WTC11 (cell line): ENCODE data around the gene ANP32E. TPM values are rescaled to one million over a fixed set of nuclear protein-coding genes. Genes with fewer than 3 reads are reported as not detected.

Source experiments
- ATAC-seq: fragments of 200-7000 bp; cut with Tn5 transposase; 2 replicates; pipeline ENCODE4 v1.10.0; 2021; ENCODE audit warnings: mild to moderate bottlenecking, moderate library complexity
- CTCF ChIA-PET: fragments of 300-600 bp; sonication (Branson Sonifier 250); formaldehyde crosslinking; loops from one replicate; lab custom pipeline; 2021; ENCODE audit warnings: antibody characterized with exemption; lab: Charles Lee
- POLR2A ChIA-PET: fragments of 350-600 bp; sonication (Branson Sonifier 250); formaldehyde crosslinking; loops from one replicate; lab custom pipeline; 2021; ENCODE audit warnings: antibody characterized with exemption; lab: Charles Lee
- DNase-seq: peaks from one replicate; pipeline ENCODE4 v3.0.0; 2021; ENCODE audit warnings: low spot score
- H3K27ac Mint-ChIP-seq: 2 replicates; pipeline ENCODE4 v1.8.0; 2021; ENCODE audit warnings: mixed read lengths
- H3K27me3 Mint-ChIP-seq: 2 replicates; pipeline ENCODE4 v1.8.0; 2021; ENCODE audit warnings: low read depth, mild to moderate bottlenecking, moderate library complexity, mixed read lengths
- H3K36me3 Mint-ChIP-seq: 2 replicates; pipeline ENCODE4 v1.8.0; 2021; ENCODE audit warnings: mixed read lengths
- H3K4me1 Mint-ChIP-seq: 2 replicates; pipeline ENCODE4 v1.8.0; 2022; ENCODE audit warnings: mixed read lengths
- H3K4me3 Mint-ChIP-seq: 2 replicates; pipeline ENCODE4 v1.8.0; 2021; ENCODE audit warnings: mild to moderate bottlenecking, moderate library complexity, mixed read lengths
- H3K9me3 Mint-ChIP-seq: 2 replicates; pipeline ENCODE4 v1.8.0; 2021; ENCODE audit warnings: mixed read lengths
- ATF1 ChIP-seq: sonication (generic); formaldehyde crosslinking; IDR thresholded peaks from 2 replicates; pipeline ENCODE4 v1.8.1; 2023; ENCODE audit warnings: mild to moderate bottlenecking, moderate library complexity, missing genetic modification reagents
- CREM ChIP-seq: sonication (generic); formaldehyde crosslinking; IDR thresholded peaks from 2 replicates; pipeline ENCODE4 v1.8.1; 2022; ENCODE audit warnings: mild to moderate bottlenecking, missing genetic modification reagents, moderate library complexity
- FOXJ3 ChIP-seq: sonication (generic); formaldehyde crosslinking; IDR thresholded peaks from 2 replicates; pipeline ENCODE4 v1.9.0; 2021; ENCODE audit warnings: missing genetic modification reagents, mild to moderate bottlenecking, borderline replicate concordance
- GTF2I ChIP-seq: fragments of 250-450 bp; sonication (Bioruptor Pico); conservative IDR thresholded peaks from 2 replicates; pipeline ENCODE4 v1.4.0; 2021; ENCODE audit warnings: mild to moderate bottlenecking
- HMGA2 ChIP-seq: fragments of 250-450 bp; sonication (Bioruptor Pico); IDR thresholded peaks from 2 replicates; pipeline ENCODE4 v1.4.0; 2021; ENCODE audit warnings: mild to moderate bottlenecking, moderate library complexity
- NFE2L1 ChIP-seq: sonication (generic); formaldehyde crosslinking; IDR thresholded peaks from 2 replicates; pipeline ENCODE4 v1.8.1; 2023; ENCODE audit warnings: missing genetic modification reagents
- NFYB ChIP-seq: sonication (generic); formaldehyde crosslinking; conservative IDR thresholded peaks from 2 replicates; pipeline ENCODE4 v1.8.0; 2022; ENCODE audit warnings: low read depth, missing genetic modification reagents
- PRRX2 ChIP-seq: fragments of 250-450 bp; sonication (Bioruptor Pico); IDR thresholded peaks from 2 replicates; pipeline ENCODE4 v1.8.0; 2021; ENCODE audit warnings: mild to moderate bottlenecking
- RELA ChIP-seq: sonication (generic); formaldehyde crosslinking; IDR thresholded peaks from 2 replicates; pipeline ENCODE4 v1.8.1; 2022; ENCODE audit warnings: missing genetic modification reagents, mild to moderate bottlenecking, borderline replicate concordance
- ZNF263 ChIP-seq: sonication (generic); formaldehyde crosslinking; IDR thresholded peaks from 2 replicates; pipeline ENCODE4 v1.8.1; 2022; ENCODE audit warnings: low read depth, mild to moderate bottlenecking, moderate library complexity, missing genetic modification reagents
- ZNF317 ChIP-seq: sonication (generic); formaldehyde crosslinking; IDR thresholded peaks from 2 replicates; pipeline ENCODE4 v1.8.1; 2023; ENCODE audit warnings: low read depth, mild to moderate bottlenecking, moderate library complexity, missing genetic modification reagents, borderline replicate concordance
- ZNF416 ChIP-seq: fragments of 250-450 bp; sonication (Bioruptor Pico); IDR thresholded peaks from 2 replicates; pipeline ENCODE4 v1.9.0; 2021; ENCODE audit warnings: mild to moderate bottlenecking, inconsistent platforms
- total RNA-seq: library from RNA; stranded (reverse); gene quantifications from 3 replicates; pipeline ENCODE4 v1.2.3, GENCODE V29; 2021
- TF ChIP-seq, protein P1 (sequence below): sonication (generic); formaldehyde crosslinking; IDR thresholded peaks from 2 replicates; pipeline ENCODE4 v1.8.1; 2023; ENCODE audit warnings: mild to moderate bottlenecking, missing genetic modification reagents
- TF ChIP-seq, protein P2 (sequence below): fragments of 250-450 bp; sonication (Bioruptor Pico); IDR thresholded peaks from 2 replicates; pipeline ENCODE4 v1.8.0; 2021; ENCODE audit warnings: mild to moderate bottlenecking
- TF ChIP-seq, protein P3 (sequence below): fragments of 250-450 bp; sonication (Bioruptor Pico); IDR thresholded peaks from 2 replicates; pipeline ENCODE4 v1.9.0; 2021; ENCODE audit warnings: mild to moderate bottlenecking
- TF ChIP-seq, protein P4 (sequence below): fragments of 250-450 bp; sonication (Bioruptor Pico); IDR thresholded peaks from 2 replicates; pipeline ENCODE4 v1.9.0; 2021; ENCODE audit warnings: mild to moderate bottlenecking
- TF ChIP-seq, protein P5 (sequence below): fragments of 200-600 bp; IDR thresholded peaks from 2 replicates; pipeline ENCODE4 v1.8.0; 2022; ENCODE audit warnings: antibody characterized with exemption
- TF ChIP-seq, protein P6 (sequence below): sonication (generic); formaldehyde crosslinking; IDR thresholded peaks from 2 replicates; pipeline ENCODE4 v1.8.0; 2022; ENCODE audit warnings: mild to moderate bottlenecking, missing genetic modification reagents
- TF ChIP-seq, protein P7 (sequence below): fragments of 250-450 bp; sonication (Bioruptor Pico); conservative IDR thresholded peaks from 2 replicates; pipeline ENCODE4 v1.9.0; 2021; ENCODE audit warnings: mild to moderate bottlenecking
- TF ChIP-seq, protein P8 (sequence below): sonication (generic); formaldehyde crosslinking; IDR thresholded peaks from 2 replicates; pipeline ENCODE4 v1.8.1; 2022; ENCODE audit warnings: mild to moderate bottlenecking, moderate library complexity, missing genetic modification reagents

The ANP32E gene
- total RNA-seq, 1 experiment from 2014 or later, result 119 TPM

DNA sequence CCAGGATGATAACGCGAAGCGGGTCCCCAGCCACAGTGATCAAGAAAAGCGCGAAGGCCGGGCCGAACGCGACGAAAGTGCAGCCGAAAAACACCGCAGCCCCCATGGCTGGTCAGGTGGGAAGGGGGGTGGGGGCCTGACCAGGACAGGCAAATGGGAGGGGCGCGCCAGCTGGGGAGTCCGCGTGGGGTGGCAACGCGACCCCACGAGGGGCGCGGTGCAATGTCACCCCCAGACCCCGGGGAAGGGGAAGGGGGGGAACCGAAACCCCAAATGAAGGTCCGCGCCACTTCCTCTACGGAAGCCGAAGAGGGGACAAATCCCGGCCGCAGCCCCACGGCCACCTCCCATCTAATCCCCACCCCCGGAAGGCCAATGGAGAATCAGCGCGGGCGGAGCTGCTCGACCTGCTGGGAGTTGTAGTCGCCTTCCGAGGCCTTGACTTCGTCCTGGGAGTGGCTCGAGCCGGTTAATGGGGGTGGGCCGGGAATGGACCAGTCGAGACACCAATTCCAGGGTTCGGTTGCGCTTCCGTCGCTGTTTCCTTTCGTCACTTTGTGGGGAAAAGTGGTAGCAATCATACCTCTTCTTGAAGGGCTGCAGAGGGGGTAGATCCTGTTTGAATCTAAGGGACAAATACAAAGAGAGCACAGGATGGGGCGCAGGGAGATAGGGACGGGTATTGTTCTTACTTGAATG is 32.9 kb upstream of the ANP32E start, which contains the start of gene APH1A (continued):
- TF ChIP-seq FOXJ3 (CRISPR knock-in tag) (no peak), NFYB (CRISPR knock-in tag) (peak; percentile 23; the same call in 1 of the 2 replicates), CREM (peak; percentile 90), ZNF317 (CRISPR knock-in tag) (no peak), ZNF416 (CRISPR knock-in tag) (no peak), PRRX2 (CRISPR knock-in tag) (no peak), ZNF263 (no peak), NFE2L1 (no peak)
- TF ChIP-seq, protein P1, sequence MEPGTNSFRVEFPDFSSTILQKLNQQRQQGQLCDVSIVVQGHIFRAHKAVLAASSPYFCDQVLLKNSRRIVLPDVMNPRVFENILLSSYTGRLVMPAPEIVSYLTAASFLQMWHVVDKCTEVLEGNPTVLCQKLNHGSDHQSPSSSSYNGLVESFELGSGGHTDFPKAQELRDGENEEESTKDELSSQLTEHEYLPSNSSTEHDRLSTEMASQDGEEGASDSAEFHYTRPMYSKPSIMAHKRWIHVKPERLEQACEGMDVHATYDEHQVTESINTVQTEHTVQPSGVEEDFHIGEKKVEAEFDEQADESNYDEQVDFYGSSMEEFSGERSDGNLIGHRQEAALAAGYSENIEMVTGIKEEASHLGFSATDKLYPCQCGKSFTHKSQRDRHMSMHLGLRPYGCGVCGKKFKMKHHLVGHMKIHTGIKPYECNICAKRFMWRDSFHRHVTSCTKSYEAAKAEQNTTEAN (CRISPR knock-in tag), result no peak
- TF ChIP-seq, protein P2, sequence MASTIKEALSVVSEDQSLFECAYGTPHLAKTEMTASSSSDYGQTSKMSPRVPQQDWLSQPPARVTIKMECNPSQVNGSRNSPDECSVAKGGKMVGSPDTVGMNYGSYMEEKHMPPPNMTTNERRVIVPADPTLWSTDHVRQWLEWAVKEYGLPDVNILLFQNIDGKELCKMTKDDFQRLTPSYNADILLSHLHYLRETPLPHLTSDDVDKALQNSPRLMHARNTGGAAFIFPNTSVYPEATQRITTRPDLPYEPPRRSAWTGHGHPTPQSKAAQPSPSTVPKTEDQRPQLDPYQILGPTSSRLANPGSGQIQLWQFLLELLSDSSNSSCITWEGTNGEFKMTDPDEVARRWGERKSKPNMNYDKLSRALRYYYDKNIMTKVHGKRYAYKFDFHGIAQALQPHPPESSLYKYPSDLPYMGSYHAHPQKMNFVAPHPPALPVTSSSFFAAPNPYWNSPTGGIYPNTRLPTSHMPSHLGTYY (CRISPR knock-in tag), result no peak
- TF ChIP-seq, protein P3, sequence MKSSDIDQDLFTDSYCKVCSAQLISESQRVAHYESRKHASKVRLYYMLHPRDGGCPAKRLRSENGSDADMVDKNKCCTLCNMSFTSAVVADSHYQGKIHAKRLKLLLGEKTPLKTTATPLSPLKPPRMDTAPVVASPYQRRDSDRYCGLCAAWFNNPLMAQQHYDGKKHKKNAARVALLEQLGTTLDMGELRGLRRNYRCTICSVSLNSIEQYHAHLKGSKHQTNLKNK (CRISPR knock-in tag), result no peak

DNA sequence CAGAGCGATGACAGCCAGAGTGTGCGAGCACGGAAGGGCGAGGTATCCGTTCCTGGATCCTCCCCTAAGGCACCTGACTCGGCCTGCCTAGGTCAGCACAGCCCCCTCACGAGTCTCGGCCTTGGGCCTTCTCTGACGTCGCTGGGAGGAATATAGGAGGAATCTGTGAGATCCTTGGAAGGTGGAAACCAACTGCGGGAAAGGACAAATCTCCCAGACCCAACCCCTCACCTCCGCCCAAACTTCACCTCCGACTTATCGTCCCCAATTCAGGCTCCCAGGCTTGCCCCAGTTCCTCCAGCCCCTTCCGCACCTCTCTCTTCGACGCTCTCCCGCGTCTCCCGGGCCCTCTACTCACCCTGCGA is 32.4 kb upstream of the ANP32E start:
- DNase-seq, result no peak
- Mint-ChIP-seq H3K27ac (peak overlapping the region; percentile 98), H3K36me3 (peaks cover 35% of the 10 kb centered on the region), H3K4me1 (peaks cover 43% of the 10 kb centered on the region), H3K4me3 (peak overlapping the region; percentile 100), H3K27me3 (no peaks in the 10 kb centered on the region), H3K9me3 (no peaks in the 10 kb centered on the region)
- CTCF ChIA-PET, result interaction anchor here (1.3 to 3.0 kb wide), 3 partner anchors 10 to 13 kb away, joined by 6 to 17 read pairs (median 9); partner anchors contain the start of gene CA14
- ATAC-seq, result no peak
- POLR2A ChIA-PET, result interaction anchor here (1.2 to 1.8 kb wide), 6 partner anchors 8 to 34 kb away, joined by 3 to 21 read pairs (median 4); partner anchors contain the start of genes CA14 and CIART
- no peak for TF ChIP-seq GTF2I (CRISPR knock-in tag)
- TF ChIP-seq, protein P4, sequence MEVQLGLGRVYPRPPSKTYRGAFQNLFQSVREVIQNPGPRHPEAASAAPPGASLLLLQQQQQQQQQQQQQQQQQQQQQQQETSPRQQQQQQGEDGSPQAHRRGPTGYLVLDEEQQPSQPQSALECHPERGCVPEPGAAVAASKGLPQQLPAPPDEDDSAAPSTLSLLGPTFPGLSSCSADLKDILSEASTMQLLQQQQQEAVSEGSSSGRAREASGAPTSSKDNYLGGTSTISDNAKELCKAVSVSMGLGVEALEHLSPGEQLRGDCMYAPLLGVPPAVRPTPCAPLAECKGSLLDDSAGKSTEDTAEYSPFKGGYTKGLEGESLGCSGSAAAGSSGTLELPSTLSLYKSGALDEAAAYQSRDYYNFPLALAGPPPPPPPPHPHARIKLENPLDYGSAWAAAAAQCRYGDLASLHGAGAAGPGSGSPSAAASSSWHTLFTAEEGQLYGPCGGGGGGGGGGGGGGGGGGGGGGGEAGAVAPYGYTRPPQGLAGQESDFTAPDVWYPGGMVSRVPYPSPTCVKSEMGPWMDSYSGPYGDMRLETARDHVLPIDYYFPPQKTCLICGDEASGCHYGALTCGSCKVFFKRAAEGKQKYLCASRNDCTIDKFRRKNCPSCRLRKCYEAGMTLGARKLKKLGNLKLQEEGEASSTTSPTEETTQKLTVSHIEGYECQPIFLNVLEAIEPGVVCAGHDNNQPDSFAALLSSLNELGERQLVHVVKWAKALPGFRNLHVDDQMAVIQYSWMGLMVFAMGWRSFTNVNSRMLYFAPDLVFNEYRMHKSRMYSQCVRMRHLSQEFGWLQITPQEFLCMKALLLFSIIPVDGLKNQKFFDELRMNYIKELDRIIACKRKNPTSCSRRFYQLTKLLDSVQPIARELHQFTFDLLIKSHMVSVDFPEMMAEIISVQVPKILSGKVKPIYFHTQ, result no peak

DNA sequence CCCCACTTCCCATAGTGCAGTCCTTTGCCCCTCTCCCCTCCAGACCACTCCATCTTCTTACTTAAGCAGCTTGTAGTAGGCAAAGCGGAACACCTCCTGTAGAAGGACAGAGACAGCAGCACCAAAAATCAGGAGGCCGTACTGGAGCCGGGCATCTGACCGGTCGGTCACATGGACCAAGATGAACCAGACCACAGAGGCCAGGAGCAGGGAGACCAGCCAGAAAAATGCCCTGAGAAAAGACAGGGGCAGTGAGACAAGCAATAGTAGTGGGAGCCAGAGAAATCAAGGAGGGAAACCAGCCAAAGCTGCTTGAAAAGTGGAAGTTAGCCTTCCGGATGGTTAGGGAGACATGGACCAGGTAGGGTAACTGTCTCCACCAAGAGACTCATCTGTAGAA is 32.0 kb upstream of the ANP32E start:
- no peak for ATAC-seq
- H3K36me3 Mint-ChIP-seq, result peaks cover 39% of the 10 kb centered on the region
- no peaks in the 10 kb centered on the region for H3K9me3 Mint-ChIP-seq
- H3K27me3 Mint-ChIP-seq, result no peaks in the 10 kb centered on the region
- no peak for DNase-seq
- ChIA-PET POLR2A (no interaction called here), CTCF (no interaction called here)
- peaks cover 39% of the 10 kb centered on the region for H3K4me1 Mint-ChIP-seq
- H3K4me3 Mint-ChIP-seq, result peak overlapping the region; percentile 100
- H3K27ac Mint-ChIP-seq, result peak overlapping the region; percentile 98
- TF ChIP-seq NFYB (CRISPR knock-in tag) (no peak), RELA (CRISPR knock-in tag) (no peak), ATF1 (CRISPR knock-in tag) (no peak), HMGA2 (no peak), GTF2I (CRISPR knock-in tag) (no peak)
- TF ChIP-seq, protein P5, sequence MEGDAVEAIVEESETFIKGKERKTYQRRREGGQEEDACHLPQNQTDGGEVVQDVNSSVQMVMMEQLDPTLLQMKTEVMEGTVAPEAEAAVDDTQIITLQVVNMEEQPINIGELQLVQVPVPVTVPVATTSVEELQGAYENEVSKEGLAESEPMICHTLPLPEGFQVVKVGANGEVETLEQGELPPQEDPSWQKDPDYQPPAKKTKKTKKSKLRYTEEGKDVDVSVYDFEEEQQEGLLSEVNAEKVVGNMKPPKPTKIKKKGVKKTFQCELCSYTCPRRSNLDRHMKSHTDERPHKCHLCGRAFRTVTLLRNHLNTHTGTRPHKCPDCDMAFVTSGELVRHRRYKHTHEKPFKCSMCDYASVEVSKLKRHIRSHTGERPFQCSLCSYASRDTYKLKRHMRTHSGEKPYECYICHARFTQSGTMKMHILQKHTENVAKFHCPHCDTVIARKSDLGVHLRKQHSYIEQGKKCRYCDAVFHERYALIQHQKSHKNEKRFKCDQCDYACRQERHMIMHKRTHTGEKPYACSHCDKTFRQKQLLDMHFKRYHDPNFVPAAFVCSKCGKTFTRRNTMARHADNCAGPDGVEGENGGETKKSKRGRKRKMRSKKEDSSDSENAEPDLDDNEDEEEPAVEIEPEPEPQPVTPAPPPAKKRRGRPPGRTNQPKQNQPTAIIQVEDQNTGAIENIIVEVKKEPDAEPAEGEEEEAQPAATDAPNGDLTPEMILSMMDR, result no peak
- TF ChIP-seq, protein P6, sequence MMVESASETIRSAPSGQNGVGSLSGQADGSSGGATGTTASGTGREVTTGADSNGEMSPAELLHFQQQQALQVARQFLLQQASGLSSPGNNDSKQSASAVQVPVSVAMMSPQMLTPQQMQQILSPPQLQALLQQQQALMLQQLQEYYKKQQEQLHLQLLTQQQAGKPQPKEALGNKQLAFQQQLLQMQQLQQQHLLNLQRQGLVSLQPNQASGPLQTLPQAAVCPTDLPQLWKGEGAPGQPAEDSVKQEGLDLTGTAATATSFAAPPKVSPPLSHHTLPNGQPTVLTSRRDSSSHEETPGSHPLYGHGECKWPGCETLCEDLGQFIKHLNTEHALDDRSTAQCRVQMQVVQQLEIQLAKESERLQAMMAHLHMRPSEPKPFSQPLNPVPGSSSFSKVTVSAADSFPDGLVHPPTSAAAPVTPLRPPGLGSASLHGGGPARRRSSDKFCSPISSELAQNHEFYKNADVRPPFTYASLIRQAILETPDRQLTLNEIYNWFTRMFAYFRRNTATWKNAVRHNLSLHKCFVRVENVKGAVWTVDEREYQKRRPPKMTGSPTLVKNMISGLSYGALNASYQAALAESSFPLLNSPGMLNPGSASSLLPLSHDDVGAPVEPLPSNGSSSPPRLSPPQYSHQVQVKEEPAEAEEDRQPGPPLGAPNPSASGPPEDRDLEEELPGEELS, result no peak
- TF ChIP-seq, protein P7, sequence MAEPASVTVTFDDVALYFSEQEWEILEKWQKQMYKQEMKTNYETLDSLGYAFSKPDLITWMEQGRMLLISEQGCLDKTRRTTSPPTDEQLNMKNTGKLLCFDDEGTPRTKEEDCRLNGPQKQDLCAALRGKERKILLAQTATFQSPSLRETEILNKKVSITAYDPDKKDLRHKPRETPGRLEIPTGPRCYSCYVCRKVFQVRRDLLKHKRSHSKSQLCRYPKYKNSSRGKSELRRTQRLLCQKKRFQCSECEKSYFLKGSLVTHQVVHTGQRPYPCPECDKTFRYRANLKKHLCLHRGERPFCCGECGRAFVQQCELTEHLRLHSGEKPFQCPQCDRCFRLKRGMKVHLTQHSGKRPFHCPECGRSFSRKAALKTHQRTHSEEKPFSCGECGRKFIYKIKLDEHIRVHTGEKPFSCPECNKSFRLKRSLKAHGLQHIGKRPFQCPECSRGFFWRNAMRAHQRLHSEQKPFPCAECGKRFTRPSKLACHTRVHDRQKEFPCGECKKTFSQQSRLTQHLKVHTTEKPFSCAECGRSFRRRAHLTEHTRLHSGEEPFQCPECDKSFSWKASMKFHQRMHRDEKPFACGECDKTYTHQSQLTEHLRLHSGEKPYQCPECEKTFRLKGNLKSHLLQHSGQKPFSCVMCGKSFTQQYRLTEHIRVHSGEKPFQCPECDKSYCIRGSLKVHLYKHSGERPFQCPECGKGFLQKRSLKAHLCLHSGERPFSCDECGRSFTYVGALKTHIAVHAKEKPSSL (CRISPR knock-in tag), result no peak
- TF ChIP-seq, protein P8, sequence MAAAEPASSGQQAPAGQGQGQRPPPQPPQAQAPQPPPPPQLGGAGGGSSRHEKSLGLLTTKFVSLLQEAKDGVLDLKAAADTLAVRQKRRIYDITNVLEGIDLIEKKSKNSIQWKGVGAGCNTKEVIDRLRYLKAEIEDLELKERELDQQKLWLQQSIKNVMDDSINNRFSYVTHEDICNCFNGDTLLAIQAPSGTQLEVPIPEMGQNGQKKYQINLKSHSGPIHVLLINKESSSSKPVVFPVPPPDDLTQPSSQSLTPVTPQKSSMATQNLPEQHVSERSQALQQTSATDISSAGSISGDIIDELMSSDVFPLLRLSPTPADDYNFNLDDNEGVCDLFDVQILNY (CRISPR knock-in tag), result no peak
